Activated CD8-positive, alpha-beta memory T cell treated with anti-CD3 and anti-CD28 coated beads for 36 hours (primary cell): ENCODE measurements around the gene DNAH1. TPM values are rescaled to one million over a fixed set of nuclear protein-coding genes. Genes with fewer than 3 reads are reported as not detected.

Source experiments
- CTCF ChIA-PET: fragments of 350-600 bp; sonication (Branson Sonifier 250); formaldehyde crosslinking; loops from one replicate; lab custom pipeline; 2021; ENCODE audit warnings: antibody characterized with exemption; lab: Charles Lee
- POLR2A ChIA-PET: fragments of 350-600 bp; sonication (Branson Sonifier 250); formaldehyde crosslinking; loops from one replicate; lab custom pipeline; 2021; ENCODE audit warnings: antibody characterized with exemption; lab: Charles Lee
- total RNA-seq, 2 experiments: library from RNA; stranded (reverse); gene quantifications; one replicate each; pipeline ENCODE4 v1.2.3, GENCODE V29; 2021

DNAH1 gene
- total RNA-seq, 2 experiments from 2014 or later, result 4.4 to 4.5 TPM

GRCh38 chr3:52286777-52287110 lies 29.4 kb upstream of the DNAH1 start:
- ChIA-PET POLR2A (interaction anchor here (1.7 to 2.5 kb wide), 3 partner anchors 9 to 48 kb away, joined by 7 to 24 read pairs (median 10); partner anchors contain the start of genes TWF2 and WDR82), CTCF (interaction anchor here (0.8 to 1.4 kb wide), 2 partner anchors 52 to 66 kb away, joined by 7 to 8 read pairs; no protein-coding TSS in a partner anchor)

GRCh38 chr3:52288674-52289073 lies 27.4 kb upstream of the DNAH1 start:
- ChIA-PET CTCF (interaction anchor here (0.9 to 2.2 kb wide), 7 partner anchors 9 to 68 kb away, joined by 3 to 9 read pairs (median 6); partner anchors contain the start of gene TWF2), POLR2A (interaction anchor here (0.9 to 2.5 kb wide), 5 partner anchors 10 to 134 kb away, joined by 3 to 24 read pairs (median 5); partner anchors contain the start of gene WDR82)

- CTCF ChIA-PET, result interaction anchor here (0.9 to 2.3 kb wide), 6 partner anchors 11 to 68 kb away, joined by 3 to 8 read pairs (median 7); partner anchors contain the start of gene TWF2
Measured at GRCh38 chr3:52289338-52289746, 26.8 kb upstream of the DNAH1 start.

GRCh38 chr3:52289747-52290595 lies 26.1 kb upstream of the DNAH1 start:
- ChIA-PET POLR2A (no interaction called here), CTCF (interaction anchor here (1.1 to 2.3 kb wide), 7 partner anchors 10 to 69 kb away, joined by 3 to 8 read pairs (median 7); partner anchors contain the start of gene TWF2)

More at GRCh38 chr3:52289338-52289746, 26.8 kb upstream of the DNAH1 start:
- POLR2A ChIA-PET, result interaction anchor here (0.9 to 2.5 kb wide), 2 partner anchors 11 to 18 kb away, joined by 5 to 24 read pairs; partner anchors contain the start of gene WDR82

- CTCF ChIA-PET, result interaction anchor here (1.1 to 2.3 kb wide), 9 partner anchors 9 to 70 kb away, joined by 3 to 10 read pairs (median 5); no protein-coding TSS in a partner anchor
- POLR2A ChIA-PET, result no interaction called here
Measured at GRCh38 chr3:52290596-52291507, 25.3 kb upstream of the DNAH1 start.

- ChIA-PET POLR2A (no interaction called here), CTCF (interaction anchor here (0.6 to 2.3 kb wide), 11 partner anchors 8 to 590 kb away, joined by 3 to 10 read pairs (median 4); no protein-coding TSS in a partner anchor)
Measured at GRCh38 chr3:52291508-52292181, 24.5 kb upstream of the DNAH1 start.

GRCh38 chr3:52292247-52293065 lies 23.7 kb upstream of the DNAH1 start:
- ChIA-PET CTCF (interaction anchor here (0.6 to 1.6 kb wide), 8 partner anchors 17 to 589 kb away, joined by 3 to 10 read pairs (median 4); no protein-coding TSS in a partner anchor), POLR2A (no interaction called here)

GRCh38 chr3:52293491-52294319 lies 22.4 kb upstream of the DNAH1 start:
- CTCF ChIA-PET, result interaction anchor here (0.6 to 1.0 kb wide), 2 partner anchors 8 to 46 kb away, joined by 4 to 5 read pairs; no protein-coding TSS in a partner anchor

GRCh38 chr3:52294320-52295150 lies 21.6 kb upstream of the DNAH1 start:
- POLR2A ChIA-PET, result no interaction called here
- CTCF ChIA-PET, result interaction anchor here (0.6 kb wide), 1 partner anchor 11 kb away, joined by 3 read pairs; no protein-coding TSS in a partner anchor

More at GRCh38 chr3:52293491-52294319, 22.4 kb upstream of the DNAH1 start:
- POLR2A ChIA-PET, result no interaction called here

GRCh38 chr3:52295671-52296208 lies 20.4 kb upstream of the DNAH1 start:
- ChIA-PET CTCF (interaction anchor here (0.6 to 1.6 kb wide), 3 partner anchors 43 to 64 kb away, joined by 3 to 7 read pairs (median 3); no protein-coding TSS in a partner anchor), POLR2A (no interaction called here)

- CTCF ChIA-PET, result interaction anchor here (1.1 to 2.0 kb wide), 3 partner anchors 10 to 66 kb away, joined by 3 to 7 read pairs (median 5); partner anchors contain the start of gene GLYCTK
- POLR2A ChIA-PET, result interaction anchor here (0.5 to 0.6 kb wide), 2 partner anchors 56 to 81 kb away, joined by 3 read pairs; no protein-coding TSS in a partner anchor
Measured at GRCh38 chr3:52297242-52298148, 18.6 kb upstream of the DNAH1 start.

- POLR2A ChIA-PET, result interaction anchor here (0.5 to 0.6 kb wide), 2 partner anchors 106 to 144 kb away, joined by 3 to 5 read pairs; no protein-coding TSS in a partner anchor
- CTCF ChIA-PET, result interaction anchor here (0.6 to 2.0 kb wide), 4 partner anchors 11 to 197 kb away, joined by 3 to 5 read pairs (median 4); partner anchors contain the start of genes GLYCTK and STAB1
Measured at GRCh38 chr3:52298149-52299098, 17.7 kb upstream of the DNAH1 start.
